Fibroblast of pulmonary artery (primary cell): ENCODE measurements around the gene GAS2.

ENCODE experiments used
- DNase-seq: peaks from one replicate; pipeline ENCODE4 v3.0.0-alpha.2; 2010; ENCODE audit warnings: low read depth
- H3K4me3 ChIP-seq: replicated peaks from 2 replicates; pipeline ENCODE4 v1.5.1; 2011; ENCODE audit warnings: low read depth, mild to moderate bottlenecking, control low read depth, low read length, moderate library complexity
- CTCF ChIP-seq: IDR thresholded peaks from 2 replicates; pipeline ENCODE4 v1.5.1; 2011; ENCODE audit warnings: mild to moderate bottlenecking, control low read depth, low read length, inconsistent platforms; ENCODE audit errors: missing control alignments

Gene GAS2

GRCh38 chr11:22666325-22666687, at the start of gene GAS2:
GAS2 (plus strand) TSS chr11:22666611; CDS start chr11:22674870, 8,259 bp downstream.
- DNase-seq, result no peak
- no peak for TF ChIP-seq CTCF
- peak within 1 kb of the TSS; percentile 49 for H3K4me3 ChIP-seq

GRCh38 chr11:22617868-22618267, 48.5 kb upstream of the GAS2 start:
- no peak for DNase-seq
- TF ChIP-seq CTCF, result no peak
- no peak overlapping the region for H3K4me3 ChIP-seq

- peak; percentile 44 for TF ChIP-seq CTCF
- DNase-seq, result peak; percentile 56
- peak overlapping the region; percentile 84 for H3K4me3 ChIP-seq
These were observed 41.5 kb upstream of the GAS2 start for GRCh38 chr11:22624742-22625447.

- DNase-seq, result peak; percentile 100
- TF ChIP-seq CTCF, result no peak
- H3K4me3 ChIP-seq, result peak within 1 kb of the TSS; percentile 84
These were observed 40.7 kb upstream of the GAS2 start, which contains the start of gene FANCF for GRCh38 chr11:22625448-22626287. FANCF (minus strand) TSS chr11:22625823; CDS start chr11:22625810, 13 bp downstream.

GRCh38 chr11:22626573-22627239, 39.7 kb upstream of the GAS2 start:
- no peak for TF ChIP-seq CTCF
- DNase-seq, result no peak
- no peak overlapping the region for H3K4me3 ChIP-seq

- no peak for DNase-seq
- H3K4me3 ChIP-seq, result no peak overlapping the region
- TF ChIP-seq CTCF, result no peak
These were observed 39.0 kb upstream of the GAS2 start for GRCh38 chr11:22627421-22627820.
